Fibroblast of lung (primary cell): ENCODE results near the gene PPP2R5C. TPM values are rescaled to one million over a fixed set of nuclear protein-coding genes. Genes with fewer than 3 reads are reported as not detected.

Experiments
- DNase-seq, 2 donors: peaks; one replicate each; pipeline versions ENCODE4 v3.0.0 to v3.0.0-alpha.2; 2010; ENCODE audit warnings: low read depth in 2 of 2
- H2AFZ ChIP-seq: 2 replicates; pipeline ENCODE4 v1.5.1; 2012; ENCODE audit warnings: low read length, control low read depth, inconsistent platforms
- H3K27ac ChIP-seq: 2 replicates; pipeline ENCODE4 v1.5.1; 2011; ENCODE audit warnings: low read length, control low read depth; ENCODE audit not compliant: insufficient read depth
- H3K27me3 ChIP-seq: 2 replicates; pipeline ENCODE4 v1.5.1; 2011; ENCODE audit warnings: mild to moderate bottlenecking, low read length; ENCODE audit not compliant: control insufficient read depth, insufficient read depth
- H3K36me3 ChIP-seq: 2 replicates; pipeline ENCODE4 v1.5.1; 2011; ENCODE audit warnings: low read length; ENCODE audit not compliant: control insufficient read depth, insufficient read depth
- H3K4me1 ChIP-seq: 2 replicates; pipeline ENCODE4 v1.5.1; 2011; ENCODE audit warnings: low read length; ENCODE audit not compliant: control insufficient read depth, insufficient read depth; ENCODE audit errors: extremely low read depth
- H3K4me2 ChIP-seq: 2 replicates; pipeline ENCODE4 v1.5.1; 2011; ENCODE audit warnings: low read length, control low read depth; ENCODE audit not compliant: insufficient read depth; ENCODE audit errors: extremely low read depth
- H3K4me3 ChIP-seq, 4 experiments: fragments of 200-600 bp in 1 of 4; sonication (generic) in 1 of 4; replicated peaks in 1 of 4; 2 replicates each; pipeline ENCODE4 v1.5.1; 2011 to 2016; ENCODE audit warnings: low read length in 4 of 4, low read depth in 3 of 4, mild to moderate bottlenecking in 3 of 4, control low read depth in 2 of 4, inconsistent platforms in 1 of 4, mixed read lengths in 1 of 4; ENCODE audit not compliant: insufficient read depth in 1 of 4; ENCODE audit errors: control extremely low read depth in 1 of 4
- H3K79me2 ChIP-seq: 2 replicates; pipeline ENCODE4 v1.5.1; 2012; ENCODE audit warnings: mild to moderate bottlenecking, low read length, inconsistent platforms; ENCODE audit not compliant: control insufficient read depth, insufficient read depth
- H3K9ac ChIP-seq: 2 replicates; pipeline ENCODE4 v1.5.1; 2011; ENCODE audit warnings: mild to moderate bottlenecking, low read length, control low read depth; ENCODE audit not compliant: insufficient read depth
- H3K9me3 ChIP-seq: 2 replicates; pipeline ENCODE4 v1.5.1; 2012; ENCODE audit warnings: low read depth, low read length; ENCODE audit not compliant: control insufficient read depth, insufficient read depth
- H4K20me1 ChIP-seq: 2 replicates; pipeline ENCODE4 v1.5.1; 2011; ENCODE audit warnings: low read length; ENCODE audit not compliant: control insufficient read depth, insufficient read depth; ENCODE audit errors: extremely low read depth
- EZH2 ChIP-seq: IDR thresholded peaks from 2 replicates; pipeline ENCODE4 v1.5.1; 2012; ENCODE audit warnings: low read length, control low read depth, mild to moderate bottlenecking; ENCODE audit errors: missing control alignments
- polyA plus RNA-seq, 2 donors: library from polyadenylated mRNA; depleted of rRNA in 1 of 2; stranded (reverse) in 1 of 2; unstranded in 1 of 2; fragments of >200 nt; gene quantifications; 2 replicates each; pipeline ENCODE4 v1.2.1, GENCODE V29; 2011 to 2012; ENCODE audit warnings: missing spikeins in 1 of 2
- total RNA-seq: library from RNA; depleted of rRNA; stranded (reverse); fragments of >200 nt; gene quantifications from 2 replicates; pipeline ENCODE4 v1.2.1, GENCODE V29; 2014
- TF ChIP-seq, protein P1 (sequence below), 2 donors: IDR thresholded peaks in 1 of 2; conservative IDR thresholded peaks in 1 of 2; 1 replicate in 1 of 2; 2 replicates in 1 of 2; pipeline ENCODE4 v1.5.1; 2011 to 2012; ENCODE audit warnings: low read length in 2 of 2, control low read depth in 1 of 2, inconsistent platforms in 1 of 2, low read depth in 1 of 2, mild to moderate bottlenecking in 1 of 2

Gene PPP2R5C
- total and polyA plus RNA-seq, 2 donors (not counting 1 experiment from before 2014, with no cell fraction given), result 86.0 to 116 TPM

DNA sequence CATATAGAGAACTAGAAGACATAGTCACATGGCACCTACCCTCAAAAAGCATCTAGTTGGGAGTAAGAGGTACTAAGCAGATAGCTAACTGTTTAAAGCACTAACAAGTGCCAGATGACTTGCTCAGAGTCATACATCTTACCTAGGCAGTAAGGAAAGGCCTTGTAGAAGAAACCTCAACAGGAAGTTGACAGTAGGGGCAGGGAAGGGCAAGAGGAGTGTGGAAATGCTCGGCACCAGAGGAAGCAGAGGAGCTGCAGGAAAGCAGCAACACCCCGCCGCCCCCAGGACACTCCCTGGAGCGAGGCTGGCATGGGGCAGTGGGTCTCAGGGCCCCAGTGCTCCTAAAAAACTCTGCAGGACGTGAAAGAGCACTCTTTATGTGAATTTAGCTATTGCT is 92.9 kb downstream of the PPP2R5C start:
- TF ChIP-seq, protein P1, sequence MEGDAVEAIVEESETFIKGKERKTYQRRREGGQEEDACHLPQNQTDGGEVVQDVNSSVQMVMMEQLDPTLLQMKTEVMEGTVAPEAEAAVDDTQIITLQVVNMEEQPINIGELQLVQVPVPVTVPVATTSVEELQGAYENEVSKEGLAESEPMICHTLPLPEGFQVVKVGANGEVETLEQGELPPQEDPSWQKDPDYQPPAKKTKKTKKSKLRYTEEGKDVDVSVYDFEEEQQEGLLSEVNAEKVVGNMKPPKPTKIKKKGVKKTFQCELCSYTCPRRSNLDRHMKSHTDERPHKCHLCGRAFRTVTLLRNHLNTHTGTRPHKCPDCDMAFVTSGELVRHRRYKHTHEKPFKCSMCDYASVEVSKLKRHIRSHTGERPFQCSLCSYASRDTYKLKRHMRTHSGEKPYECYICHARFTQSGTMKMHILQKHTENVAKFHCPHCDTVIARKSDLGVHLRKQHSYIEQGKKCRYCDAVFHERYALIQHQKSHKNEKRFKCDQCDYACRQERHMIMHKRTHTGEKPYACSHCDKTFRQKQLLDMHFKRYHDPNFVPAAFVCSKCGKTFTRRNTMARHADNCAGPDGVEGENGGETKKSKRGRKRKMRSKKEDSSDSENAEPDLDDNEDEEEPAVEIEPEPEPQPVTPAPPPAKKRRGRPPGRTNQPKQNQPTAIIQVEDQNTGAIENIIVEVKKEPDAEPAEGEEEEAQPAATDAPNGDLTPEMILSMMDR (conservative IDR thresholded peaks at IDR 0.05 in 1 of 2, IDR thresholded peaks at IDR 0.05 in 1 of 2; ENCODE audit: low read depth in 1 of 2, low read length in 2 of 2), result no peak
- TF ChIP-seq EZH2, result no peak
- peaks cover 50% of the 10 kb centered on the region for H3K79me2 ChIP-seq
- H3K27me3 ChIP-seq, result no peaks in the 10 kb centered on the region
- H3K4me2 ChIP-seq, result no peak overlapping the region
- H4K20me1 ChIP-seq, result no peaks in the 10 kb centered on the region
- H3K9ac ChIP-seq, result no peak overlapping the region
- peaks cover 3% of the 10 kb centered on the region for H3K36me3 ChIP-seq
- H2AFZ ChIP-seq, result no peak overlapping the region
- DNase-seq, result no peak
- no peak overlapping the region for H3K4me3 ChIP-seq
- no peaks in the 10 kb centered on the region for H3K9me3 ChIP-seq
- no peak overlapping the region for H3K27ac ChIP-seq
- peaks cover 2% of the 10 kb centered on the region for H3K4me1 ChIP-seq

DNA sequence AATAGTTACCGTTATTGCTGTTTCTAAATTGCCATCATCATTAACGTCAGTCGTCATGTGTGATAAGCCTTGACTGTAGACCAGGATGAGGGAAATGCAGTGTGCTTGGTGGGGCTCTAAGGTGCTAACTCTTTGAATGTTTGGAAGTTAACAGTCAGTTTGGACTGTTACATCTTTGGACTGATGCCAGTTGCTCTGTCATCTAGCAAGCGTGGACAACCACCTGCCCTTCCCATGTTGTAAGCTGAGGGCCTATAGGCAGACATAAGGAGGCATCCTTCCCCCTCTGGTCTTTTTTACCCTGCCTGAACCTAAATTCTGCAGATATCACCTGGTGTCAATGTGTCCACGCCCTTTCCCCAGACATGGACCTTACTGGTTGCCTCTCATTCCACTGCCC is 94.4 kb downstream of the PPP2R5C start:
- Histone ChIP-seq H2AFZ (no peak overlapping the region), H3K9ac (no peak overlapping the region), H3K36me3 (peaks cover 3% of the 10 kb centered on the region), H3K79me2 (peaks cover 40% of the 10 kb centered on the region), H3K4me2 (no peak overlapping the region), H3K4me1 (peaks cover 2% of the 10 kb centered on the region), H4K20me1 (no peaks in the 10 kb centered on the region), H3K27ac (no peak overlapping the region), H3K4me3 (no peak overlapping the region), H3K9me3 (no peaks in the 10 kb centered on the region), H3K27me3 (no peaks in the 10 kb centered on the region)
- TF ChIP-seq, protein P1 (conservative IDR thresholded peaks at IDR 0.05 in 1 of 2, IDR thresholded peaks at IDR 0.05 in 1 of 2; ENCODE audit: low read depth in 1 of 2, low read length in 2 of 2), result no peak
- no peak for TF ChIP-seq EZH2
- DNase-seq, result no peak

DNA sequence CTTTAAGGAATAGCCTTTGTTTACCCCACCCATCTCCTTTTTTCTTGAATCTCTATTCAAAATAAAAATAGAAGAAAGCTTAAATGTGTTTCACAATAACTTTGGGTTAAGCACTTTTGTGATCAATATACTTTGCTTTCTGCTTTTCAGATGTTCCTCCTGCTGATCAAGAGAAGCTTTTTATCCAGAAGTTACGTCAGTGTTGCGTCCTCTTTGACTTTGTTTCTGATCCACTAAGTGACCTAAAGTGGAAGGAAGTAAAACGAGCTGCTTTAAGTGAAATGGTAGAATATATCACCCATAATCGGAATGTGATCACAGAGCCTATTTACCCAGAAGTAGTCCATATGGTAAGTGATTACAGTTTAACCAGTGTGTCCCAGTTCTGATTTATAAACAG is 95.0 kb downstream of the PPP2R5C start:
- no peaks in the 10 kb centered on the region for H4K20me1 ChIP-seq
- no peak overlapping the region for H3K4me3 ChIP-seq
- H3K27ac ChIP-seq, result no peak overlapping the region
- peaks cover 3% of the 10 kb centered on the region for H3K36me3 ChIP-seq
- H3K4me1 ChIP-seq, result peaks cover 2% of the 10 kb centered on the region
- no peak for DNase-seq
- no peak overlapping the region for H2AFZ ChIP-seq
- TF ChIP-seq EZH2, result no peak
- TF ChIP-seq, protein P1 (conservative IDR thresholded peaks at IDR 0.05 in 1 of 2, IDR thresholded peaks at IDR 0.05 in 1 of 2; ENCODE audit: low read depth in 1 of 2, low read length in 2 of 2), result no peak
- no peak overlapping the region for H3K9ac ChIP-seq
- H3K4me2 ChIP-seq, result no peak overlapping the region
- H3K79me2 ChIP-seq, result peaks cover 36% of the 10 kb centered on the region
- no peaks in the 10 kb centered on the region for H3K9me3 ChIP-seq
- H3K27me3 ChIP-seq, result no peaks in the 10 kb centered on the region
